ENCODE results near the gene LZTS3.

LZTS3 gene

DNA sequence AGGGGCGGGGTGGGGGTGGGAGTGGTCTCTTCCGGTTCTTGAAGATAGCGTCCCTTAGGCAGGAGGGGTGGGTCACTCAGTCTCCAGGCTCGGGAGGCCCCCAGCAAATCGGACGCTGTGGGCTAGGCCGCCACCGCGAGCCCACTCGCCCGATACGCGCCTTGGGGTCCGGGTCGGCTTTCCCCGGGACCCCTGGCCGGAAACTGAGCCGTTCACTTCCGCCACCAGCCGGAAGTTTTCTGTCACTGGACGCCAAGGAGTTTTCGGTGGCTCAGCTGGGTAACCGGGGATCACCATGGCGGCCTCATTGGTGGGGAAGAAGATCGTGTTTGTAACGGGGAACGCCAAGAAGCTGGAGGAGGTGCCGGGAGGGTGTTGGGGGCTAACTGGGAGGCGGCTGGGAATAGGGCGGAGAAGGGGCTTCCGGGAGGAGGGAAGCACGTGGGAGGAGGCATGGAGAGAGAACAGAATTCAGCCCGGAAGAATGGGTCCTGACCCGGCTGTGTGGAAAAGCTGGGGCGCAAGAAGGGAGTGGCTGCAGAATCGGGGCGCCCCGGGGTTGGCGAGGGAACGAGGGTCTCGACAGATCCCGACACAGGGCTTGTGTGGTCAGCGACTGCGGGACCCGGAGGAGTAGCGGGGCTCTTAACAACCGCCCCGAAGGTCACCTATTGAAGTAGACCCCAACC lies 36.1 kb upstream of the LZTS3 start, which contains the start of gene ITPA:
Gene ITPA, plus strand, starts transcription at position 242 of the 689 bp plus-strand sequence. Its CDS starts 54 bp downstream, at position 296.
- DNase-seq (ENCODE audit: low read depth, low spot score) = no peak
- TF ChIP-seq FOXP2 (optimal IDR thresholded peaks at IDR 0.05; ENCODE audit: control extremely low read depth, extremely low read length, insufficient read depth) (no peak), EZH2 (IDR thresholded peaks at IDR 0.05) (no peak), POLR2AphosphoS5 (IDR thresholded peaks at IDR 0.05; ENCODE audit: borderline replicate concordance, low read depth, low read length) (peak; percentile 97)
- H3K9me3 ChIP-seq (ENCODE audit: low read depth, low read length) = no peaks in the 10 kb centered on the region

GRCh38 chr20:3208786-3209256 lies 35.5 kb upstream of the LZTS3 start:
- no peak for TF ChIP-seq FOXP2 (optimal IDR thresholded peaks at IDR 0.05; ENCODE audit: control extremely low read depth, extremely low read length, insufficient read depth)
- TF ChIP-seq EZH2 (IDR thresholded peaks at IDR 0.05) = no peak
- no peak for TF ChIP-seq POLR2AphosphoS5 (IDR thresholded peaks at IDR 0.05; ENCODE audit: borderline replicate concordance, low read depth, low read length)
- DNase-seq (ENCODE audit: low read depth, low spot score) = no peak
- peak overlapping the region; percentile 90 for H3K9ac ChIP-seq (ENCODE audit: insufficient read length)
- peak overlapping the region; percentile 88 for H3K4me3 ChIP-seq
- H3K36me3 ChIP-seq (ENCODE audit: insufficient read depth, low read length) = peaks cover 8% of the 10 kb centered on the region
- peak overlapping the region; percentile 57; the same call in 1 of the 2 replicates for H3K27ac ChIP-seq
- H3K9me3 ChIP-seq (ENCODE audit: low read depth, low read length) = no peaks in the 10 kb centered on the region

More for the DNA sequence above, 36.1 kb upstream of the LZTS3 start, which contains the start of gene ITPA:
- peak within 1 kb of the TSS; percentile 90 for H3K9ac ChIP-seq (ENCODE audit: insufficient read length)
- H3K36me3 ChIP-seq (ENCODE audit: insufficient read depth, low read length) = peaks cover 11% of the 10 kb centered on the region
- H3K27ac ChIP-seq = peak within 1 kb of the TSS; percentile 57; the same call in 1 of the 2 replicates
- H3K4me3 ChIP-seq = peak within 1 kb of the TSS; percentile 88

DNA sequence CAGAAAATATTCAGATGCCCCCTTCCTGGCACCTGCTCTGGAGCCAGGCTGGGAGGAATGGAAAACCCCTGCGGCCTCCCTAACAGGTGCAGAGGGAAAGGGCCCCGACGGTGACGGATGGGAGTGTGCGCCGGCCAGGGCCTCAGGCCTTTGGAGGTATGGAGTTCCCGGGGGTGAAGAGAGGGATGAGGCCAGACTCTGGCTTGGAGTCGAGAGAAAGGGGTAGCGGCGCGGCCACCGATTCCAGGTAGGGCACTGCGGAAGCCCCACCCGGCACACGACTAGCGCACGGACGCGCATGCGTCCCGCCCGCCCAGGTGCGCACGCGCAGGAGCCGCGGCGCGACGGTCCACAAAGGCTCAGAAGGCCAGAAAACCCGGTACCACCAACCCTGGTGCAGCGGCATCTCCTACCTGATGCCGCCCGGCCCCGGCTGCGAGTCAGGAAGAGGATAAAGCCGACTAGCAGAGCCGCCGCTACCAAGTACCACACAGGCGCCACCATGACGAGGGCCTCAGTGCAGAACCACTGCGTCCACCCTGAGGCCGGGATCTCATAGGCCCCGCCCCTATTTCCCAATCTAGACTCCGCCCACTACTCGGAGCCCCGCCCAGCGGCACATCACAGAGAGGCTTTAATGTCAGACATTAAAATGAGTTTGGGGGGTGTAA lies 30.9 kb upstream of the LZTS3 start, which contains the start of gene DDRGK1:
Gene DDRGK1, minus strand, starts transcription at position 559 of the 671 bp plus-strand sequence. Its CDS starts 55 bp downstream, at position 504.
- H3K9ac ChIP-seq (ENCODE audit: insufficient read length) = peak within 1 kb of the TSS; percentile 91

GRCh38 chr20:3203315-3204123 lies 30.2 kb upstream of the LZTS3 start:
- Histone ChIP-seq H3K4me3 (peak overlapping the region; percentile 95), H3K27ac (peak overlapping the region; percentile 70; the same call in 1 of the 2 replicates), H3K9ac (ENCODE audit: insufficient read length) (peak overlapping the region; percentile 91), H3K36me3 (ENCODE audit: insufficient read depth, low read length) (peaks cover 30% of the 10 kb centered on the region; the same call in 1 of the 2 replicates), H3K9me3 (ENCODE audit: low read depth, low read length) (no peaks in the 10 kb centered on the region)
- DNase-seq (ENCODE audit: low read depth, low spot score) = no peak
- TF ChIP-seq EZH2 (IDR thresholded peaks at IDR 0.05) = no peak
- no peak for TF ChIP-seq FOXP2 (optimal IDR thresholded peaks at IDR 0.05; ENCODE audit: control extremely low read depth, extremely low read length, insufficient read depth)
- TF ChIP-seq POLR2AphosphoS5 (IDR thresholded peaks at IDR 0.05; ENCODE audit: borderline replicate concordance, low read depth, low read length) = no peak

More for the DNA sequence above, 30.9 kb upstream of the LZTS3 start, which contains the start of gene DDRGK1:
- peaks cover 23% of the 10 kb centered on the region; the same call in 1 of the 2 replicates for H3K36me3 ChIP-seq (ENCODE audit: insufficient read depth, low read length)
- peak within 1 kb of the TSS; percentile 95 for H3K4me3 ChIP-seq
- no peaks in the 10 kb centered on the region for H3K9me3 ChIP-seq (ENCODE audit: low read depth, low read length)
- peak within 1 kb of the TSS; percentile 70 for H3K27ac ChIP-seq
- TF ChIP-seq FOXP2 (optimal IDR thresholded peaks at IDR 0.05; ENCODE audit: control extremely low read depth, extremely low read length, insufficient read depth) (no peak), POLR2AphosphoS5 (IDR thresholded peaks at IDR 0.05; ENCODE audit: borderline replicate concordance, low read depth, low read length) (peak; percentile 97)
- DNase-seq (ENCODE audit: low read depth, low spot score) = peak; percentile 55

DNA sequence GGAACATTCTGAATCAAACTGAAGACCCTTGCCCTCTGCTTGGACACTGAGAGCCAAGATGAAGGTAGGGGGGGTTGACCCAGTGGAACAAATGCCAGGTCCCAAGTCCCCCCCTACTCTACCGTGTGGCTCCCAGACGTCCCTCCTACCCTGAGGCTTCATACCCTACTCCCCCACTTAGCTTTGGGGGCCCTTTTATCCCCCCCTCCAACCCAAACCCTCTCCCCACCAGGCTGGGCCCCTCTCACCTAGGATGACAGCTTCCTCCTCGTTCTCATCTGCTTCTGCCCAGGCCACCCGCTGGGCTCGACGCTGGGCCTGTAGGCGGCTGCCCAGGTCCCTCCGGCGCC lies 29.6 kb upstream of the LZTS3 start:
- Histone ChIP-seq H3K4me3 (peak overlapping the region; percentile 95), H3K9ac (ENCODE audit: insufficient read length) (peak overlapping the region; percentile 91), H3K9me3 (ENCODE audit: low read depth, low read length) (no peaks in the 10 kb centered on the region), H3K36me3 (ENCODE audit: insufficient read depth, low read length) (peaks cover 30% of the 10 kb centered on the region; the same call in 1 of the 2 replicates), H3K27ac (no peak overlapping the region)
- no peak for TF ChIP-seq FOXP2 (optimal IDR thresholded peaks at IDR 0.05; ENCODE audit: control extremely low read depth, extremely low read length, insufficient read depth)
- TF ChIP-seq EZH2 (IDR thresholded peaks at IDR 0.05) = no peak
- TF ChIP-seq POLR2AphosphoS5 (IDR thresholded peaks at IDR 0.05; ENCODE audit: borderline replicate concordance, low read depth, low read length) = no peak
- DNase-seq (ENCODE audit: low read depth, low spot score) = no peak

DNA sequence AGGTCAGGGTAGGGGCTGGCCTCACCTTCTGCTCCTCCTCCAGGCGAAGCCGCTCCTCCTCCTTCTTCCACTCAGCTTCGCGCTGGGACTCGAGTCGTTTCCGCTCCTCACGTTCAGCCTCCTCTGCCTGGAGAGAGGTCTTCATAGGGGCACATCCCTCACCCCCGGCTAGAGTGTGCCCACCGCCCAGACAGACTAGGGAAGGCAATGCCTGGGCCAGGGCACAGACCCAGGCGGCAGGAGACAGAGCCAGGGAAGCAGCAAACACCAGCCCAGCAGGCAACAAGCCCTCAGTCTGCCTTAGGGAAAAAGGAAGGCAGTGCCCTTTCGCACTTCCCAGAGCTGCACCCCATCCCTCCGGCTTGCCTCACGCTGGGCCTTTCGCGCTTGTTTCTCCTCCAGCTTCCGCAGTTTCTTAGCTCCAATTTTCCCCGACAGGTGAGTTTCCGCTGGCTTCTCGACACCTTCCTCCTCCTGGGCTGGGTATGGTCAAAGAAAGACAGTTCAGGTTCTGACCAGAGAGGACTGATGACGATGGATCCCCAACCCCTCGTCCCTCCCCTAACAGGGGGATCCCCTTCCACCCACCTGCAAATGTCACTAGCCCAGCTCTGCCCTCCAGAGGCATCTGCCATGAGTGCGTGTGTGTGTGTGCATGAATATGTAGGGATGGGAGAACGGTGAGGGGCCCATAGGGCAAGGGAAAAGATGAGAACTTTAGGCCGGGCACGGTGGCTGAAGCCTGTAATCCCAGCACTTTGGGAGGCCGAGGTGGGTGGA lies 26.8 kb upstream of the LZTS3 start:
- no peak for TF ChIP-seq POLR2AphosphoS5 (IDR thresholded peaks at IDR 0.05; ENCODE audit: borderline replicate concordance, low read depth, low read length)
- TF ChIP-seq EZH2 (IDR thresholded peaks at IDR 0.05) = no peak
- no peak for DNase-seq (ENCODE audit: low read depth, low spot score)

GRCh38 chr20:3199206-3199605 lies 25.9 kb upstream of the LZTS3 start:
- TF ChIP-seq POLR2AphosphoS5 (IDR thresholded peaks at IDR 0.05; ENCODE audit: borderline replicate concordance, low read depth, low read length) (no peak), EZH2 (IDR thresholded peaks at IDR 0.05) (no peak), FOXP2 (optimal IDR thresholded peaks at IDR 0.05; ENCODE audit: control extremely low read depth, extremely low read length, insufficient read depth) (no peak)
- H3K4me3 ChIP-seq = no peak overlapping the region
- no peak for DNase-seq (ENCODE audit: low read depth, low spot score)
- H3K36me3 ChIP-seq (ENCODE audit: insufficient read depth, low read length) = peaks cover 57% of the 10 kb centered on the region; the same call in 1 of the 2 replicates
- H3K9ac ChIP-seq (ENCODE audit: insufficient read length) = no peak overlapping the region
- H3K27ac ChIP-seq = no peak overlapping the region
- no peaks in the 10 kb centered on the region for H3K9me3 ChIP-seq (ENCODE audit: low read depth, low read length)

More for the DNA sequence above, 26.8 kb upstream of the LZTS3 start:
- Histone ChIP-seq H3K27ac (no peak overlapping the region), H3K9ac (ENCODE audit: insufficient read length) (no peak overlapping the region), H3K4me3 (no peak overlapping the region), H3K36me3 (ENCODE audit: insufficient read depth, low read length) (peaks cover 48% of the 10 kb centered on the region; the same call in 1 of the 2 replicates), H3K9me3 (ENCODE audit: low read depth, low read length) (no peaks in the 10 kb centered on the region)

All from SK-N-MC (cell line).